GM21737 (cell line): ENCODE results near the gene CLEC4A.
"Not testable (repeated sequence)": the region's sequence is repeated elsewhere in the genome, so short reads cannot be mapped to it uniquely, and the experiment has no call there.

Source experiments
- ATAC-seq: cut with Tn5 transposase; IDR thresholded peaks from one replicate; pipeline ENCODE4 v1.9.1; 2021; ENCODE audit warnings: mild to moderate bottlenecking, moderate library complexity; ENCODE audit not compliant: unreplicated experiment

The CLEC4A gene

DNA sequence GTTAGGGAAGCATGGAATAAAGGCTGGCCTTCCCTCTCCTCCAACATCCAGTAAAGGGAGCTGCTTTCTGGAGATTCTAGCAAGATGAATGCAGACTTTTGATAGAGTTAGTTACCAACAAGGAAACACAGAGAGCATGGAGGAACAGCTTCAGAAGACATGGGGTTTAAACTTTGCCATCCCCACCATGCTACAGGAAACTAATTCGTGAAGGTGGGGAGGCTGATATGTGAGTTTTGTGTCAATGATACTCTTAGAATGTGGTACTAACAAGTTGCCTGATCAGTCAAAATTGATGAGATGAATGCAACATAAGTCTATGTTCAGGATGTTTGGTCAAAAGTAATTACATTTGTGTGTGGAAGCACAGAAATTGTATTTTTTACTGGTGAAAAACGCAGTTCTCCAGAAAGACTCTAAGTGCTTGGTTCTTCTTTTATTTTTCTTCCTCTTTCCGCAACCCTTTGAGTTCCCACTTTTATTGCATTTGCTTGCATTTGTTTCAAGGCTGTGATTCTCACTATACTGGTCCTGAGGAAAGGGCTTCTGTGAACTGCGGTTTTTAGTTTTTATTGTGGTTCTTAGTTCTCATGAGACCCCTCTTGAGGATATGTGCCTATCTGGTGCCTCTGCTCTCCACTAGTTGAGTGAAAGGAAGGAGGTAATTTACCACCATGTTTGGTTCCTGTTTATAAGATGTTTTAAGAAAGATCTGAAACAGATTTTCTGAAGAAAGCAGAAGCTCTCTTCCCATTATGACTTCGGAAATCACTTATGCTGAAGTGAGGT is at the start of gene CLEC4A:
Gene CLEC4A, plus strand, starts transcription at position 494 of the 789 bp plus-strand sequence. Its CDS starts 262 bp downstream, at position 756.
- no peak for ATAC-seq

- no peak for ATAC-seq
Measured at GRCh38 chr12:8075935-8076334, 47.5 kb upstream of the CLEC4A start.

GRCh38 chr12:8076366-8076765 is 47.1 kb upstream of the CLEC4A start:
- ATAC-seq, result no peak

DNA sequence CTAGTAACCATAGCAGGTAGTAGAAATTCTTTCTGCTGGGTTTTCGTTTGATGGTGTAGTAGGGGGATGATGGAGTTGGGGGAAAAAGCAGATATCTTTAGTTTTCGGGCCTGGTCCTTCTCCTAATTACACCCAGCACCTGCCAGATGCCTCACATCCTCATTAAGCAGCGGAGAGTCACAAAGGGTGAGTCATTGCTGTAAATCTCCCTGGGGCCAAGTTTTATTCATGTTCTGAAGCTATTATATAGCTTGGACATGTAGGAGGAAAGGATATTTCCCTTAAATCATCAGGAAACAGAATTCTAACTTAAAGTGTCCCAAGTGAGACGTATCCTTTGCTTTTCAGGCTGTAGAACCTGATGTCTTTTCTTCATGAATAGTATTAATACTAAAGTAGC is 46.2 kb upstream of the CLEC4A start:
- ATAC-seq, result no peak

DNA sequence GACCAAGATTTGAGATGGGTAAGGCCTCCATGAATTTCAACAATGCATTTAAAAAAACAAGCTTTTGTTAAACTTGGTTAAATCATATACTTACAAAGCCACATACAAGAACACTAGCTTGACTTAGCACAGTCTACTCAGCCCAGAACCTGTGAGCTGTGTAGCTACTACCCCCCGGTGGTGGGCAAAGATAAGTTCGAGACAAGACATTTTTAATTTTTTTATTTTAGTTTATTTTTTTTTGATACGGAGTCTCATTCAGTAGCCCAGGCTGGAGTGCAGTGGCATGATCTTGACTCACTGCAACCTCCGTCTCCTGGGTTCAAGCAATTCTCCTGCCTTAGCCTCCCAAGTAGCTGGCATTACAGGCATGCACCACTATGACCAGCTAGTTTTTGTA is 45.0 kb upstream of the CLEC4A start:
- no peak for ATAC-seq

GRCh38 chr12:8078916-8079315 is 44.5 kb upstream of the CLEC4A start:
- ATAC-seq, result no peak

- ATAC-seq, result no peak
Measured at GRCh38 chr12:8080120-8080519, 43.3 kb upstream of the CLEC4A start.

GRCh38 chr12:8081251-8081920 is 42.0 kb upstream of the CLEC4A start:
- ATAC-seq, result no peak

GRCh38 chr12:8082808-8083100 is 40.7 kb upstream of the CLEC4A start:
- ATAC-seq, result no peak

DNA sequence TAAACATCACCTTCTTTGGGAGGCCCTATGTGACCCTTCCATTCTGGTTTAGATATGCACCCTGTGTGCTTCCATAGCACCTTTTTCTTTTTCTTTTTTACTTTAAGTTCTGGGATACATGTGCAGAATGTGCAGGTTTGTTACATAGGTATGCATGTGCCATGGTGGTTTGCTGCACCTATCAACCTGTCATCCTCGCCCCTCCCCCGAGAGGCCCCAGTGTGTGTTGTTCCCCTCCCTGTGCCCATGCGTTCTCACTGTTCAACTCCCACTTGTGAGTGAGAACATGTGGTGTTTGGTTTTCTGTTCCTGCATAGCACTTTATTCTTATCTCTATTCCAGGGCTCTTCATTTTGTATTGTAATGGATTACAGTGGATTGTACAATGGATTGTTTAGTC is 39.1 kb upstream of the CLEC4A start:
- not testable (repeated sequence) for ATAC-seq

- ATAC-seq, result no peak
Measured at GRCh38 chr12:8087666-8088065, 35.8 kb upstream of the CLEC4A start.

- peak; percentile 53 for ATAC-seq
Measured at GRCh38 chr12:8088574-8088973, 34.8 kb upstream of the CLEC4A start.

DNA sequence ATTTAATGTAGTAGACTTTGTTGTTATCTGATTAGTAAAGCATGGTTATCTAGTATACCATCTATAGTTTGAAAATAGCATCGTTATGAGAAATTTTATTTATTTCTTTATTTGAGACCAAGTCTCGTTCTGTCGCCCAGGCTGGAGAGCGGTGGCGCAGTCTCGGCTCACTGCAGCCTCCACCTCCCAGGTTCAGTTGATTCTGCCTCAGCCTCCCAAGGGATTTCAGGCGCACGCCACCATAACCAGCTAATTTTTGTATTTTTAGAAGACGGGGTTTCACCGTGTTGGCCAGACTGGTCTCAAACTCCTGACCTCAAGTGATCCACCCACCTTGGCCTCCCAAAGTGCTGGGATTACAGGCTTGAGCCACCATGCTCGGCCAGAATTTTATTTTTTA is 34.1 kb upstream of the CLEC4A start:
- not testable (repeated sequence) for ATAC-seq

GRCh38 chr12:8089716-8090115 is 33.7 kb upstream of the CLEC4A start:
- no peak for ATAC-seq

- no peak for ATAC-seq
Measured at GRCh38 chr12:8093291-8093690, 30.1 kb upstream of the CLEC4A start.

- no peak for ATAC-seq
Measured at GRCh38 chr12:8096281-8096915, 27.0 kb upstream of the CLEC4A start.

DNA sequence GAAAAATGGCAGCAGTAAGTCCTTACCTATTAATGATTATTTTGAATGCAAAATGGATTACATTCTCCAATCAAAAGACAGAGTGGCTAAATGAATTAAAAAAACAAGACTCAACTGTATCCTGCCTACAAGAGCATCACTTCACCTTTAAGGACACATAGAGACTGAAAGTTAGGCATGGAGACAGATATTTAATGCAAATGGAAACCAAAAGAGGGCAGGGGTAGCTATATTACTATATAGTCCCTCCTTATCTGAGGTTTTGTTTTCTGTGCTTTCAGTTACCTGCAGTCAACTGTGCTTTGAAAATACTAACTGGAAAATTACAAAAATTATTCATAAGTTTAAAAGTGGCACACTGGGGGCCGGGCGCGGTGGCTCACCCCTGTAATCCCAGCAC is 24.2 kb upstream of the CLEC4A start:
- no peak for ATAC-seq

DNA sequence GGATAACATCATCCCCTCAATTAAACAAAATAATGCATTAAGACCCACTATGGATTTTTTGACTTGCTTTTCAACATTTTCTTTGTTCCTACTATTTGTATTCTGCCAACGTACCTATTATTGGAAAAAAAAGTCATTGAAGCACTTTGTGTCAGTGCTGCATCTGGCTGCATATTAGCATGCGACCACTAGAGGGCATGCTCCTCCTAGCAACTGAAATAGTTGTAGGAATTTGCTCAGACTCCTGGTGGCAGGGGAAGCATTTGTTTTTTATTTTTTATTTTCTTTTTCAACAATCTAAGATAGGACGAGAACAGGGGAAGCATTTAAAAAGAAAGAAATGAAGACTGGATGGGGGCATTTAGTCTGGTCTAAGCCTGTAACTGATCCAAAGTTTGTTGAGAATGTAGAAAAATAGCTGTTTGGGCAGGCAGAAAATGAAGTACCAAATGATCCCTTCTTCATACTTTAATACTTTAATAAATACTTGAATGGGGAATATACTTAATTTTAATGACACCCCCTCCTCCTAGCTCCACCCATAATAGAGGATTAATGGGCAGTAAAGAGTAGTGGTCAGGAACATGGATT is 14.5 kb upstream of the CLEC4A start:
- peak; percentile 59 for ATAC-seq

DNA sequence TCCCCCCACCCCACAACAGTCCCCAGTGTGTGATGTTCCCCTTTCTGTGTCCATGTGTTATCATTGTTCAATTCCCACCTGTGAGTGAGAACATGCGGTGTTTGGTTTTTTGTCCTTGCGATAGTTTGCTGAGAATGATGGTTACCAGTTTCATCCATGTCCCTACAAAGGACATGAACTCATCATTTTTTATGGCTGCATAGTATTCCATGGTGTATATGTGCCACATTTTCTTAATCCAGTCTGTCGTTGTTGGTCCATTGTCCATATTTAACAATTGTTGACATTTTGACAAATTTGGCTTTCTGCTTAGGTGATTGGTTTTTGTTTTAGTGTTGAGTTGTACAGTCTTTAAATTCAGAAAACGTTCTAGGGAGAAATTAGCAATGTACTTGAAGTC is 10.3 kb upstream of the CLEC4A start:
- not testable (repeated sequence) for ATAC-seq

DNA sequence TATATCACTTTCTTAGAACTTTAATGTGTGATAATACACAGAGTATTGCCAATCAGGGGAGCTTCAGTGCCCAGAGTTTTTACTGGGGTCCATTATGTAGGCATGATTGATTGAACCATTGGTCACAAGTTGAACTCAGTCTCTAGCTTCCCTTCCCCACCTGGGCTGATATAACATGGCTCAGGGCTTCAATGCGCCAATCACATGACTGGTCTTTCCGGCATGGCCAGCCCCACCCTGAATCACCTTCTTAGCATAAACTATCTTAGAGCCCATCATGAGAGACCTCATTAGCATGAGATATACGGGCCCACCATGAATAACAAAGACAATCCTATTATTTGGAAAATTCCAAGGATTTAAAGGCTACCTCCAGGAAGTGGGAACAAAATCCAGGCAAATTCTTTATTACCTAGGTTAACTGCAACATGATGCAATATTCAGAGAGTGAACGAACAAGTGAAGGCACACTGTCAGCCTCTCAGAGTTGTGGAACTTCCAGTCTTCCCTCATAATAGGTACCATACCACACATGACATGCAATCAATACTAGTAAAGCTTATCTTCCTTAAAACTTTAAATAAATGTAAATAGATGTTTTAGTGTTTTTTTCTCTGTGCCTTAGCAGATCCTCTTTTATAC is 3.2 kb upstream of the CLEC4A start:
- no peak for ATAC-seq

DNA sequence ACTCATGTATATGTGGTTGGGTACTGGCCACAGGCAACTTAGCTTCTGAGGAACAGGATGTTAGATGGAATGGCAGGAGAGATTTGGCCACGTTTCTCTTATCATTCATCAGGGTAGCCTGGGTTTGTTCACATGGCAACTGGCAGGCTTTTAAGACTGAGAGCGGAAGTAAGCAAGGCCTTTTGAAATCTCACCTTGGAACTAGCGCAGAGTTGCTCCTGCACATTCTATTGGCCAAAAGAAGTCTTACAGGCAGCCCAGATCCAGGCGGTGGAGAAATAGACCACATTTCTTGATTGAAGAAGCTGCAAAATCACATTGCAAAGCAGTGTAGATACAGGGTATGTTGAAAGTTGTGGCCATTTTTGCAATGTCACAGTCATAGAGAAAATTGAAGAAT is 3.7 kb downstream of the CLEC4A start:
- ATAC-seq, result no peak
